UCSD-AML1 (cell line): Measurements from ENCODE around the gene PKN1.
"Not testable (repeated sequence)": the region's sequence is repeated elsewhere in the genome, so short reads cannot be mapped to it uniquely, and the experiment has no call there.

ENCODE experiments used
- DNase-seq: peaks from one replicate; lab custom pipeline; 2025; ENCODE audit not compliant: unreplicated experiment; lab: John Stamatoyannopoulos, UW

The PKN1 gene

GRCh38 chr19:14480700-14481079 is 47.6 kb downstream of the PKN1 start:
- no peak for DNase-seq

- no peak for DNase-seq
These were observed 49.3 kb downstream of the PKN1 start for GRCh38 chr19:14482172-14482941.

- DNase-seq, result no peak
These were observed 54.4 kb downstream of the PKN1 start for GRCh38 chr19:14487370-14488125.

- no peak for DNase-seq
These were observed 59.7 kb downstream of the PKN1 start for GRCh38 chr19:14492756-14493337.

- DNase-seq, result no peak
These were observed 61.3 kb downstream of the PKN1 start for GRCh38 chr19:14494411-14494810.

- DNase-seq, result no peak
These were observed 62.0 kb downstream of the PKN1 start for GRCh38 chr19:14494910-14495671.

- DNase-seq, result no peak
These were observed 62.5 kb downstream of the PKN1 start for GRCh38 chr19:14495672-14496028.

- peak; percentile 94 for DNase-seq
These were observed 63.1 kb downstream of the PKN1 start, which contains the start of gene GIPC1 for GRCh38 chr19:14496029-14496833. TSS of gene GIPC1 (minus strand) at chr19:14496127. CDS start at chr19:14482976, 13,151 bp downstream.

- DNase-seq, result no peak
These were observed 63.7 kb downstream of the PKN1 start for GRCh38 chr19:14496834-14497227.

GRCh38 chr19:14497228-14497921 is 64.3 kb downstream of the PKN1 start:
- DNase-seq, result no peak

GRCh38 chr19:14502334-14503092 is 69.4 kb downstream of the PKN1 start:
- DNase-seq, result no peak

- no peak for DNase-seq
These were observed 70.2 kb downstream of the PKN1 start for GRCh38 chr19:14503285-14503684.

- DNase-seq, result not testable (repeated sequence)
These were observed 71.5 kb downstream of the PKN1 start for GRCh38 chr19:14504575-14504974.

- DNase-seq, result peak; percentile 72
These were observed 72.6 kb downstream of the PKN1 start for GRCh38 chr19:14505488-14506239.

- DNase-seq, result no peak
These were observed 74.8 kb downstream of the PKN1 start for GRCh38 chr19:14507704-14508542.

GRCh38 chr19:14510311-14511228 is 77.5 kb downstream of the PKN1 start:
- DNase-seq, result no peak

- DNase-seq, result no peak
These were observed 78.1 kb downstream of the PKN1 start for GRCh38 chr19:14511229-14511593.
